PC-9 (cell line): ENCODE data around the gene EIF4EBP3. TPM values are rescaled to one million over a fixed set of nuclear protein-coding genes. Genes with fewer than 3 reads are reported as not detected.

Source experiments
- BruUV-seq: library from RNA; stranded (reverse); fragments of 400-500 nt; replicated peaks from 2 replicates; lab custom pipeline; 2021; lab: Mats Ljungman, UMichigan
- CTCF ChIA-PET: fragments of 300-600 bp; sonication (Branson Sonifier 250); formaldehyde crosslinking; loops from one replicate; lab custom pipeline; 2022; ENCODE audit warnings: antibody characterized with exemption; lab: Charles Lee
- POLR2A ChIA-PET: fragments of 300-600 bp; sonication (Branson Sonifier 250); formaldehyde crosslinking; loops from one replicate; lab custom pipeline; 2022; ENCODE audit warnings: antibody characterized with exemption; ENCODE audit not compliant: unreplicated experiment; lab: Charles Lee
- DNase-seq, 2 experiments: peaks; one replicate each; pipeline versions ENCODE4 v3.0.0 to v3.0.0-alpha.2; 2015 to 2022; ENCODE audit warnings: mixed read lengths in 1 of 2
- H2AFZ ChIP-seq: fragments of 200-600 bp; sonication (generic); 2 replicates; pipeline ENCODE4 v1.8.1; 2017; ENCODE audit warnings: antibody characterized with exemption
- H3F3A ChIP-seq: fragments of 200-600 bp; sonication (generic); 2 replicates; pipeline ENCODE4 v1.8.1; 2017; ENCODE audit warnings: antibody characterized with exemption, mild to moderate bottlenecking, low read depth; ENCODE audit not compliant: insufficient read depth
- H3K27ac ChIP-seq: fragments of 200-600 bp; sonication (generic); 2 replicates; pipeline ENCODE4 v1.6.1; 2016; ENCODE audit warnings: mixed run types
- H3K27me3 ChIP-seq: fragments of 200-600 bp; sonication (generic); 2 replicates; pipeline ENCODE4 v1.6.1; 2016; ENCODE audit warnings: low read depth, mixed run types; ENCODE audit not compliant: insufficient read depth
- H3K36me3 ChIP-seq: fragments of 200-600 bp; sonication (generic); 2 replicates; pipeline ENCODE4 v1.6.1; 2016; ENCODE audit warnings: low read depth, mixed run types
- H3K4me1 ChIP-seq: fragments of 200-600 bp; sonication (generic); replicated peaks from 2 replicates; pipeline ENCODE4 v1.6.1; 2016; ENCODE audit warnings: mixed run types; ENCODE audit not compliant: insufficient read depth
- H3K4me2 ChIP-seq: fragments of 200-600 bp; sonication (generic); 2 replicates; pipeline ENCODE4 v1.6.1; 2017; ENCODE audit warnings: mixed run types
- H3K4me3 ChIP-seq: fragments of 200-600 bp; sonication (generic); 2 replicates; pipeline ENCODE4 v1.6.1; 2016; ENCODE audit warnings: mixed run types
- H3K79me2 ChIP-seq: fragments of 200-600 bp; sonication (generic); 2 replicates; pipeline ENCODE4 v1.6.1; 2017; ENCODE audit warnings: low read depth, mixed run types
- H3K9me2 ChIP-seq: fragments of 200-600 bp; sonication (generic); 2 replicates; pipeline ENCODE4 v1.8.1; 2017; ENCODE audit warnings: mild to moderate bottlenecking; ENCODE audit not compliant: insufficient read depth
- H3K9me3 ChIP-seq: fragments of 200-600 bp; sonication (generic); 2 replicates; pipeline ENCODE4 v1.8.1; 2016; ENCODE audit warnings: low read depth; ENCODE audit not compliant: insufficient read depth
- H4K20me1 ChIP-seq: fragments of 200-600 bp; sonication (generic); 2 replicates; pipeline ENCODE4 v1.8.1; 2017; ENCODE audit not compliant: insufficient read depth
- CTCF ChIP-seq: fragments of 200-600 bp; sonication (generic); conservative IDR thresholded peaks from 2 replicates; pipeline ENCODE4 v1.6.1; 2017; ENCODE audit warnings: mixed run types, antibody characterized with exemption, mild to moderate bottlenecking, moderate library complexity
- EZH2 ChIP-seq: fragments of 200-600 bp; sonication (generic); IDR thresholded peaks from 2 replicates; pipeline ENCODE4 v1.8.0; 2017; ENCODE audit warnings: antibody characterized with exemption, low read depth
- intact Hi-C: fragments of 100-400 bp; cut with micrococcal nuclease; formaldehyde crosslinking; loops from one replicate; pipeline ENCODE4 v1.10.0; 2022; ENCODE audit not compliant: unreplicated experiment
- total RNA-seq: library from RNA; stranded (reverse); gene quantifications from 2 replicates; pipeline ENCODE4 v1.2.3, GENCODE V29; 2021

The EIF4EBP3 gene
- total RNA-seq, 1 experiment from 2014 or later: 5.6 TPM

DNA sequence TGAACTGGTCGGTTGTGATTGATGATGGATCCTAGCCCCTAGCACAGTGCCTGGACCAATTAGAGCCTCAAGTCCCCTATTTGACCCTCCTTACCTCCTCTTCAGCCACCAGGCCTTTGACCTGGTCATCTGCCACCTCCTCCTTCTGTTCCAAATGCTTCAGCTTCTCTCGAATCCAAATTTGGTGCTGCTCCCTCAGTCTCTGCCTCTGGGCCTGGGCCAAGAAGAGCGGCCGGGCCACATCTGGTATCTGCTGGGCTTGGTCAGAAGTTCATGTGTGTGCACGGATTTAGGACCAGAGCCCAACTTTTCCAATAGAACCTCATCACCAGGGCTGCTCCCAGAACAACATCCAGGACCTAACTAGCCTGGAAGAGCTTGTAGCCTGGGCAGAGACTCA lies 23.6 kb downstream of the EIF4EBP3 start:
- Histone ChIP-seq H3K27me3 (no peaks in the 10 kb centered on the region), H3F3A (no peaks in the 10 kb centered on the region), H3K9me2 (no peaks in the 10 kb centered on the region), H3K36me3 (no peaks in the 10 kb centered on the region), H3K4me3 (no peak overlapping the region), H3K4me1 (peaks cover 12% of the 10 kb centered on the region; the same call in 1 of the 2 replicates), H4K20me1 (no peaks in the 10 kb centered on the region), H3K4me2 (no peak overlapping the region), H2AFZ (no peak overlapping the region), H3K79me2 (peaks cover 9% of the 10 kb centered on the region), H3K27ac (no peak overlapping the region), H3K9me3 (no peaks in the 10 kb centered on the region)
- CTCF ChIA-PET: no interaction called here
- TF ChIP-seq EZH2: no peak
- BruUV-seq: no TSS peak
- POLR2A ChIA-PET: interaction anchor here (0.7 kb wide), 1 partner anchor 18 kb away, joined by 6 read pairs; no protein-coding TSS in a partner anchor
- intact Hi-C loops: no loop called here
- no peak for DNase-seq

DNA sequence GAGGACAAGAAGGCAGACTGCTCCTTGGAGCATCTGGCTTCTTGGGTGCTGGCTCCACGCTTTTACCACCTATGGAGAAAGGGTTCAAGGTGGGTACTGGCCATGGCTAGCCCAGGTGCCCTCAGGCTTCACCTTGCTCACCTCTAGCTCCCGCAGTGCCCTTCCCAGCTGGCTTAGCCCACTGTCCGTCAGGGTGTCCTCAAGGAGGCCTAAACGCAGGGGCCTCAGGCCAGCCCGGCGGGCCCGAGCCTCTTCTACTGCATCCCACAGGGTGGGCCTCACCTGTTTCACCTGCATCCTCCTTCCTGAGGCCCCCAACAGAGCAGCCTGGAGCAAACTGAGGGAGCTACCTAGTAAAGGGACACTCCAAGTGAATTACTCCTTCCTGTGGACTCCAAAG lies 26.2 kb downstream of the EIF4EBP3 start:
- no peak for DNase-seq
- Histone ChIP-seq H3F3A (no peaks in the 10 kb centered on the region), H4K20me1 (no peaks in the 10 kb centered on the region), H3K9me2 (no peaks in the 10 kb centered on the region), H3K4me3 (no peak overlapping the region), H2AFZ (no peak overlapping the region), H3K4me2 (no peak overlapping the region), H3K4me1 (peaks cover 12% of the 10 kb centered on the region; the same call in 1 of the 2 replicates), H3K36me3 (no peaks in the 10 kb centered on the region), H3K79me2 (no peaks in the 10 kb centered on the region), H3K9me3 (no peaks in the 10 kb centered on the region), H3K27ac (0 out of 2 replicates have a peak overlapping the region, but pooled peaks have one; percentile 20), H3K27me3 (no peaks in the 10 kb centered on the region)
- ChIA-PET POLR2A (interaction anchor here (0.7 kb wide), 1 partner anchor 173 kb away, joined by 6 read pairs; no protein-coding TSS in a partner anchor), CTCF (interaction anchor here (0.6 kb wide), 1 partner anchor 404 kb away, joined by 4 read pairs; no protein-coding TSS in a partner anchor)
- intact Hi-C loops: no loop called here
- no TSS peak for BruUV-seq
- no peak for TF ChIP-seq EZH2
- no peak for TF ChIP-seq CTCF

DNA sequence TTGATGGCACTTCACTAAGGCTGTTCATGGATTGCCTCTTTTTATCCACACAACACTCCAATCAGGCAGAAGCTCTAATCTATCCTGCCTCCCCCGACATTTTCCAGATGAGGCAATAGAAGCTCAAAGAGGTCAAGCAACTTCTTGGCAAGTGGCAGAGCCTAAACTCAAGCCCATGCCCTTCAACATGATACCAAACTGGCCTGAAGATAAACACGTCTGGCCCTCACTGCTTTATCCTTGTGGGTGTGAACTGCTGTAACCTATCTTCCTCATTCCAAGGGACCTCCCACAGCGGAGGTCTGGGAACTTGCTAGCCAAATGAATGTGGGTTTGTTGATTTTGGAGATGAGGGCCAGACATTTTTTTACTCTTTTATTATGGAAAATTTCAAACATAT lies 26.7 kb downstream of the EIF4EBP3 start:
- H3K79me2 ChIP-seq: no peaks in the 10 kb centered on the region
- peak overlapping the region; percentile 3; the same call in 1 of the 2 replicates for H3K4me2 ChIP-seq
- 0 out of 2 replicates have a peak overlapping the region, but pooled peaks have one; percentile 20 for H3K27ac ChIP-seq
- H4K20me1 ChIP-seq: no peaks in the 10 kb centered on the region
- TF ChIP-seq EZH2 (no peak), CTCF (no peak)
- peaks cover 12% of the 10 kb centered on the region; the same call in 1 of the 2 replicates for H3K4me1 ChIP-seq
- no peaks in the 10 kb centered on the region for H3F3A ChIP-seq
- intact Hi-C loops: no loop called here
- ChIA-PET POLR2A (interaction anchor here (0.7 kb wide), 1 partner anchor 173 kb away, joined by 6 read pairs; no protein-coding TSS in a partner anchor), CTCF (interaction anchor here (0.6 to 0.7 kb wide), 2 partner anchors 9 to 63 kb away, joined by 3 read pairs; no protein-coding TSS in a partner anchor)
- DNase-seq: peak in 1 of 2 experiments; percentile 62
- H3K9me2 ChIP-seq: no peaks in the 10 kb centered on the region
- no peaks in the 10 kb centered on the region for H3K9me3 ChIP-seq
- no peak overlapping the region for H2AFZ ChIP-seq
- H3K36me3 ChIP-seq: no peaks in the 10 kb centered on the region
- BruUV-seq: no TSS peak
- no peaks in the 10 kb centered on the region for H3K27me3 ChIP-seq
- no peak overlapping the region for H3K4me3 ChIP-seq
